HEK293 (cell line): Measurements from ENCODE around the gene SLX9.

Experiments
- CTCF ChIA-PET: fragments of 350-600 bp; formaldehyde crosslinking; extraction: SDS; loops from one replicate; lab custom pipeline; 2021; ENCODE audit warnings: antibody characterized with exemption; lab: Yijun Ruan, JAX
- POLR2A ChIA-PET: fragments of 300-600 bp; formaldehyde crosslinking; extraction: SDS; loops from one replicate; lab custom pipeline; 2020; ENCODE audit warnings: antibody characterized with exemption, inconsistent platforms; lab: Yijun Ruan, JAX
- H3K27ac ChIP-seq: fragments of 200-500 bp; sonication (Bioruptor generic); 2 replicates; pipeline ENCODE4 v1.5.1; 2014; ENCODE audit warnings: low read depth, low read length, control low read depth, inconsistent platforms; ENCODE audit errors: extremely low read depth
- H3K36me3 ChIP-seq, 2 experiments: fragments of 200-500 bp in 1 of 2; sonication (Bioruptor generic) in 1 of 2; 1 replicate in 1 of 2; 2 replicates in 1 of 2; pipeline ENCODE4 v1.5.1; 2014 to 2017; ENCODE audit warnings: inconsistent platforms in 2 of 2, low read length in 2 of 2; ENCODE audit not compliant: control insufficient read depth in 2 of 2, insufficient read depth in 1 of 2
- H3K4me1 ChIP-seq: fragments of 200-500 bp; sonication (Bioruptor generic); 2 replicates; pipeline ENCODE4 v1.5.1; 2014; ENCODE audit warnings: mild to moderate bottlenecking, low read length, inconsistent platforms; ENCODE audit not compliant: control insufficient read depth, insufficient read depth
- H3K4me3 ChIP-seq: 2 replicates; pipeline ENCODE4 v1.5.1; 2011; ENCODE audit warnings: low read depth, mild to moderate bottlenecking, control low read depth, low read length, moderate library complexity
- H3K9me3 ChIP-seq: fragments of 200-500 bp; sonication (Bioruptor generic); 2 replicates; pipeline ENCODE4 v1.5.1; 2014; ENCODE audit warnings: low read depth, low read length, inconsistent platforms; ENCODE audit not compliant: control insufficient read depth, insufficient read depth
- BCL11A ChIP-seq: fragments of 450-650 bp; formaldehyde crosslinking; IDR thresholded peaks from 2 replicates; pipeline ENCODE4 v1.5.1; 2016; ENCODE audit warnings: low read depth, missing biosample characterization, missing genetic modification characterization
- ELK4 ChIP-seq: IDR thresholded peaks from 2 replicates; pipeline ENCODE4 v1.6.1; 2011; ENCODE audit warnings: mild to moderate bottlenecking, low read depth, low read length, borderline replicate concordance
- FEZF1 ChIP-seq: fragments of 450-650 bp; formaldehyde crosslinking; IDR thresholded peaks from 2 replicates; pipeline ENCODE4 v1.5.1; 2016; ENCODE audit warnings: missing biosample characterization, missing genetic modification characterization
- INSM2 ChIP-seq: fragments of 450-650 bp; formaldehyde crosslinking; IDR thresholded peaks from 2 replicates; pipeline ENCODE4 v1.5.1; 2016; ENCODE audit warnings: missing biosample characterization, missing genetic modification characterization
- KLF1 ChIP-seq: fragments of 450-650 bp; formaldehyde crosslinking; IDR thresholded peaks from 2 replicates; pipeline ENCODE4 v1.5.1; 2016; ENCODE audit warnings: missing biosample characterization, missing genetic modification characterization
- KLF10 ChIP-seq: fragments of 450-650 bp; IDR thresholded peaks from 2 replicates; pipeline ENCODE4 v1.5.1; 2018; ENCODE audit warnings: missing biosample characterization, mild to moderate bottlenecking, missing genetic modification characterization
- KLF17 ChIP-seq: fragments of 450-650 bp; formaldehyde crosslinking; IDR thresholded peaks from 2 replicates; pipeline ENCODE4 v1.5.1; 2016; ENCODE audit warnings: missing biosample characterization, missing genetic modification characterization
- KLF9 ChIP-seq: fragments of 450-650 bp; formaldehyde crosslinking; IDR thresholded peaks from 2 replicates; pipeline ENCODE4 v1.5.1; 2016; ENCODE audit warnings: missing biosample characterization, missing genetic modification characterization, low read depth
- YY2 ChIP-seq: fragments of 450-650 bp; formaldehyde crosslinking; IDR thresholded peaks from 2 replicates; pipeline ENCODE4 v1.5.1; 2016; ENCODE audit warnings: missing biosample characterization, missing genetic modification characterization
- ZBTB11 ChIP-seq: fragments of 450-650 bp; formaldehyde crosslinking; conservative IDR thresholded peaks from 2 replicates; pipeline ENCODE4 v1.5.1; 2016; ENCODE audit warnings: low read depth, missing biosample characterization, missing genetic modification characterization
- ZBTB44 ChIP-seq: fragments of 450-650 bp; IDR thresholded peaks from 2 replicates; pipeline ENCODE4 v1.5.1; 2018; ENCODE audit warnings: missing biosample characterization, mild to moderate bottlenecking, missing genetic modification characterization
- ZNF10 ChIP-seq: fragments of 450-650 bp; formaldehyde crosslinking; IDR thresholded peaks from 2 replicates; pipeline ENCODE4 v1.5.1; 2017; ENCODE audit warnings: missing biosample characterization, missing genetic modification characterization
- ZNF146 ChIP-seq: fragments of 450-650 bp; formaldehyde crosslinking; IDR thresholded peaks from 2 replicates; pipeline ENCODE4 v1.5.1; 2016; ENCODE audit warnings: missing biosample characterization, missing genetic modification characterization
- ZNF202 ChIP-seq: fragments of 450-650 bp; formaldehyde crosslinking; IDR thresholded peaks from 2 replicates; pipeline ENCODE4 v1.5.1; 2016; ENCODE audit warnings: missing biosample characterization, missing genetic modification characterization, borderline replicate concordance
- ZNF223 ChIP-seq: fragments of 450-650 bp; formaldehyde crosslinking; IDR thresholded peaks from 2 replicates; pipeline ENCODE4 v1.5.1; 2016; ENCODE audit warnings: missing biosample characterization, missing genetic modification characterization
- ZNF362 ChIP-seq: fragments of 450-650 bp; formaldehyde crosslinking; IDR thresholded peaks from 2 replicates; pipeline ENCODE4 v1.5.1; 2016; ENCODE audit warnings: missing biosample characterization, missing genetic modification characterization
- ZNF473 ChIP-seq: fragments of 450-650 bp; formaldehyde crosslinking; IDR thresholded peaks from 2 replicates; pipeline ENCODE4 v1.5.1; 2017; ENCODE audit warnings: missing biosample characterization, missing genetic modification characterization
- ZNF544 ChIP-seq: fragments of 450-650 bp; formaldehyde crosslinking; IDR thresholded peaks from 2 replicates; pipeline ENCODE4 v1.5.0; 2017; ENCODE audit warnings: missing biosample characterization, missing genetic modification characterization
- ZNF626 ChIP-seq: fragments of 450-650 bp; sonication (Bioruptor Pico); formaldehyde crosslinking; IDR thresholded peaks from 2 replicates; pipeline ENCODE4 v1.5.1; 2018; ENCODE audit warnings: missing biosample characterization, missing genetic modification characterization, inconsistent platforms
- ZNF658 ChIP-seq: fragments of 450-650 bp; formaldehyde crosslinking; IDR thresholded peaks from 2 replicates; pipeline ENCODE4; 2016; ENCODE audit warnings: missing biosample characterization, missing genetic modification characterization
- ZXDB ChIP-seq: fragments of 450-650 bp; formaldehyde crosslinking; IDR thresholded peaks from 2 replicates; pipeline ENCODE4 v1.5.1; 2016; ENCODE audit warnings: missing biosample characterization, missing genetic modification characterization

The SLX9 gene

GRCh38 chr21:44947111-44947929 lies 7.5 kb downstream of the SLX9 start:
- Histone ChIP-seq H3K27ac (no peak overlapping the region), H3K4me3 (no peak overlapping the region), H3K9me3 (no peaks in the 10 kb centered on the region), H3K4me1 (no peaks in the 10 kb centered on the region), H3K36me3 (peaks cover 3 to 76% of the 10 kb centered on the region in 2 experiments; a peak in 2 of 3 replicates)
- CTCF ChIA-PET = interaction anchor here (1.0 to 15.2 kb wide), 4 partner anchors 123 to 191 kb away, joined by 5 to 333 read pairs (median 86); no protein-coding TSS in a partner anchor
- POLR2A ChIA-PET = no interaction called here
- no peak for TF ChIP-seq ZNF223 (tag by site-specific recombination)
- TF ChIP-seq ZNF146 (tag by site-specific recombination) = no peak
- no peak for TF ChIP-seq BCL11A (tag by site-specific recombination)
- TF ChIP-seq YY2 (tag by site-specific recombination) = no peak
- TF ChIP-seq ZNF473 (tag by site-specific recombination) = no peak
- no peak for TF ChIP-seq INSM2 (tag by site-specific recombination)
- TF ChIP-seq ZNF626 (tag by site-specific recombination) = no peak
- 0 out of 2 replicates have a peak, but pooled peaks have one; percentile 22 for TF ChIP-seq KLF17 (tag by site-specific recombination)
- no peak for TF ChIP-seq ELK4
- TF ChIP-seq KLF1 = peak; percentile 40; the same call in 1 of the 2 replicates
- no peak for TF ChIP-seq FEZF1 (tag by site-specific recombination)
- no peak for TF ChIP-seq KLF10 (tag by site-specific recombination)
- TF ChIP-seq ZXDB = no peak
- no peak for TF ChIP-seq ZNF362 (tag by site-specific recombination)
- TF ChIP-seq, all 188 proteins: peak for 2

- Histone ChIP-seq H3K36me3 (peaks cover 3 to 75% of the 10 kb centered on the region in 2 experiments; a peak in 2 of 3 replicates), H3K4me3 (no peak overlapping the region), H3K9me3 (no peaks in the 10 kb centered on the region), H3K4me1 (no peaks in the 10 kb centered on the region), H3K27ac (no peak overlapping the region)
- ChIA-PET CTCF (interaction anchor here (0.6 to 15.2 kb wide), 10 partner anchors 8 to 193 kb away, joined by 3 to 333 read pairs (median 4); partner anchors contain the start of gene SLX9), POLR2A (interaction anchor here (0.9 to 1.2 kb wide), 2 partner anchors 8 to 190 kb away, joined by 3 to 4 read pairs; partner anchors contain the start of gene SLX9)
- TF ChIP-seq ZNF658 (no peak), ZBTB44 (tag by site-specific recombination) (no peak), KLF9 (tag by site-specific recombination) (no peak), ZNF10 (tag by site-specific recombination) (no peak), ZNF202 (no peak), ZNF544 (tag by site-specific recombination) (no peak), ZBTB11 (no peak)
Observed at GRCh38 chr21:44947930-44948331, 8.1 kb downstream of the SLX9 start.
